ENCODE data around the gene PPP4R3A.
A peak's percentile ranks its signal among the peaks of the same experiment; 100 is the strongest.
"Not testable (repeated sequence)": the region's sequence is repeated elsewhere in the genome, so short reads cannot be mapped to it uniquely, and the experiment has no call there.

Gene PPP4R3A

DNA sequence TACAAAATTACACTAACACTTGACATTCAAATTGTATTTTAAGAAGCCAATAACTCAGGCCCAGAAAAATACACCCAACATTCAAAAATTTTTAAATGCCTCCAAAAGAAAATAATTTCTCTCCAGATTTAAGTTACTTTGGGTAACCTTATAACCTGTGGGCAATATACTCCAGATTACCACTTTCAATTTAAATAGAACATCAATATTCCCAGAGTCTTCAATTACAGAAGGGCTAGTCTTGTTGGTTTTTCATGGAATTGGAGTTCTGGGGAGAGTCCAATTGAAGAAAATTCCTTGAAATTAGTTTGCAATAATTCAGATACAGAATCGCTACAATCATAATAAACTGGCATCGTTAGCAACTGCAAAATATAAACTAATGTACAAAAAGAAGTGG, 2.0 kb downstream of the PPP4R3A start:
- Histone ChIP-seq H3K4me1 (ENCODE audit: control insufficient read depth in 2 of 2, insufficient read depth in 2 of 2, low read length in 2 of 2) (peaks cover 4% of the 10 kb centered on the region in 2 donors), H3K27ac (ENCODE audit: low read depth in 2 of 2, low read length in 2 of 2) (no peak overlapping the region), H3K9ac (ENCODE audit: low read depth in 1 of 2, low read length in 2 of 2) (peak overlapping the region; percentile 94 to 98), H3K9me3 (ENCODE audit: control insufficient read depth in 2 of 2, low read length in 2 of 2) (no peaks in the 10 kb centered on the region), H3K27me3 (ENCODE audit: control insufficient read depth in 2 of 2, insufficient read depth in 2 of 2, low read length in 2 of 2) (no peaks in the 10 kb centered on the region), H3K36me3 (ENCODE audit: control insufficient read depth in 2 of 2, insufficient read depth in 2 of 2, low read length in 2 of 2) (peaks cover 3 to 13% of the 10 kb centered on the region in 2 donors), H3K4me3 (ENCODE audit: low read length in 2 of 2) (peak overlapping the region; percentile 75 to 87)

DNA sequence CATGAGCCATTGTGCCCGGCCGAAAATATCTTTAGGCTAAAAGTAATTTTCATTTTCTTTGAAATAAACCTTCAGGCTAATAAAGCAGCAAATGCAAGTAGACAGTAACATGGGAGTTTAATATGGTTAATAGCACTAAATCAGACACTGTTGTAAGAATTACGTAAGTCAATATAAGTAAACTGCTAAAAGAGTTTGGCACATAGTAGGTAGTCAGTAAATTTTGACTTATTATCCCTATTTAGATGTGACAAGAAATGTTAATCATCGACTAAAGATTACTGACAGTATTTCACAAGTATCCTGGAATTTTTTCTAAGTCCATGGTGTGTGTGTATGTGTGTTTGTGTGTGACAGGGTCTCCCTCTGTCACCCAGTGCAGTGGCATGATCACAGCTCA, 3.9 kb downstream of the PPP4R3A start:
- Histone ChIP-seq H3K4me1 (ENCODE audit: control insufficient read depth in 2 of 2, insufficient read depth in 2 of 2, low read length in 2 of 2) (peaks cover 4% of the 10 kb centered on the region in 2 donors), H3K9ac (ENCODE audit: low read depth in 1 of 2, low read length in 2 of 2) (no peak overlapping the region), H3K4me3 (ENCODE audit: low read length in 2 of 2) (no peak overlapping the region), H3K27ac (ENCODE audit: low read depth in 2 of 2, low read length in 2 of 2) (no peak overlapping the region), H3K27me3 (ENCODE audit: control insufficient read depth in 2 of 2, insufficient read depth in 2 of 2, low read length in 2 of 2) (no peaks in the 10 kb centered on the region), H3K9me3 (ENCODE audit: control insufficient read depth in 2 of 2, low read length in 2 of 2) (no peaks in the 10 kb centered on the region), H3K36me3 (ENCODE audit: control insufficient read depth in 2 of 2, insufficient read depth in 2 of 2, low read length in 2 of 2) (peaks cover 7 to 21% of the 10 kb centered on the region in 2 donors)

DNA sequence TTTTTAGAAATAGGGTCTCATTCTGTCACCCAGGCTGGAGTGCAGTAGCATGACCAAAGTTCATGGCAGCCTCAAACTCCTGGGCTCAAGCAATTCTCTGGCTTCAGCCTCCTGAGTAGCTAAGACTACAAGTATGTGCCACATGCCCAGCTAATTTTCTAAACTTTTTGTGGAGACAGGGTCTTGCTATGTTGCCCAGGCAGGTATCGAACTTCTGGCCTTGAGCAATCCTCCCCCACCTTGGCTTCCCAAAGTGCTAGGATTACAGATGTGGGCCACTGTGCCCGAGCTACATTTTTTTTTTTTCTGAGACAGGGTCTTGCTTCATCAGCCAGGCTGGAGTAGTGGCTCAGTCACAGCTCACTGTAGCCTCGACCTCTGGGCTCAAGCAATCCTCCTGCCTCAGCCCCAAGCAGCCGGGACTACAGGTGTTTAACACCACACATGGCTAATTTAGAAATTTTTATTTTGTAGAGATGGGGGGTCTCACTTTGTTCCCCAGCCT, 7.1 kb downstream of the PPP4R3A start:
- Histone ChIP-seq H3K4me1 (ENCODE audit: control insufficient read depth in 2 of 2, insufficient read depth in 2 of 2, low read length in 2 of 2) (no peaks in the 10 kb centered on the region), H3K36me3 (ENCODE audit: control insufficient read depth in 2 of 2, insufficient read depth in 2 of 2, low read length in 2 of 2) (peaks cover 7 to 25% of the 10 kb centered on the region in 2 donors), H3K4me3 (ENCODE audit: low read length in 2 of 2) (no peak overlapping the region)

DNA sequence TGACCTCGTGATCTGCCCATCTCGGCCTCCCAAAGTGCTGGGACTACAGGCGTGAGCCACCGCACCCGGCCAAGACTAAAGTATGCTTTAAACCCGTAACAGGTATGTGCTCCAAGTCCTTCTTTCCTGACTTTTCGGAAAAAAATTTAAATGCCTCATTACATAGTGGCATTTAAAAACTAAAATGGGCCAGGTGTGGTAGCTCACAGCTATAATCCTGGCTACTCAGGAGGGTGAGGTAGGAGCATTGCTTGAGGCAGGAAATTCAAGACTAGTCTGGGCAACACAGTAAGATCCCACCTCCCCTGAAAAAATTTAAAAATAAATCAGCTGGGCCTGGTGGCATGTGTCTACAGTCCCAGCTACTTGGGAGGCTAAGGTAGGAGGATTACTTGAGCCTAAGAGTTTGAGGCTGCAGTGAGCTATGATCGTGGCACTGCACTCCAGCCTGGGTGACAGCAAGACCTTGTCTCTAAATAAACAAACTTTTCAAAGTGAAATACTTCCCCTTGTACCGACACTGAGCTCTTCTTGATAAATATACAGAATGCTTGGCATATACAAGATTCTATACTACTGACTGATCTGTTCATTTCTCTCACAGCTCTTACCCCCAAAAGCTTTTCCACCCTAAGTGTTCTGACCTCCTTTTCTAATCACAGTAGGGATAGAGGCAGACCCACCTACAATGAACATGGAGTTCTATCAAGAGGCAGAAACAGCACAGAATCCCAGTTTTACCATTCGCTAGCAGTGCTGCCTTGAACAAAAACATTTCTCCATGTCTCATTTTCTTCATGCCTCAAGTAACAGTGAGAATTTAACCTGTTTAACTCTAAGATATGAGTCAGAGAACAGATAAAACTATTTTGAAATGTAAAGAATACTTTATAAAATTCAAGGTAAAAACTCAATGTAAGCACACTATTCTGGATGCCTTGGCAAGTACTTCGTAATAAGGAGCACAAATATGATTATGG, 7.9 kb downstream of the PPP4R3A start:
- Histone ChIP-seq H3K9ac (ENCODE audit: low read depth in 1 of 2, low read length in 2 of 2) (no peak overlapping the region), H3K27ac (ENCODE audit: low read depth in 2 of 2, low read length in 2 of 2) (no peak overlapping the region), H3K27me3 (ENCODE audit: control insufficient read depth in 2 of 2, insufficient read depth in 2 of 2, low read length in 2 of 2) (no peaks in the 10 kb centered on the region), H3K4me1 (ENCODE audit: control insufficient read depth in 2 of 2, insufficient read depth in 2 of 2, low read length in 2 of 2) (peaks cover 0 to 4% of the 10 kb centered on the region in 2 donors), H3K4me3 (ENCODE audit: low read length in 2 of 2) (no peak overlapping the region), H3K36me3 (ENCODE audit: control insufficient read depth in 2 of 2, insufficient read depth in 2 of 2, low read length in 2 of 2) (peaks cover 7 to 25% of the 10 kb centered on the region in 2 donors), H3K9me3 (ENCODE audit: control insufficient read depth in 2 of 2, low read length in 2 of 2) (no peaks in the 10 kb centered on the region)

More for the DNA sequence above, 7.1 kb downstream of the PPP4R3A start:
- no peak overlapping the region for H3K27ac ChIP-seq (ENCODE audit: low read depth in 2 of 2, low read length in 2 of 2)
- no peaks in the 10 kb centered on the region for H3K9me3 ChIP-seq (ENCODE audit: control insufficient read depth in 2 of 2, low read length in 2 of 2)
- no peaks in the 10 kb centered on the region for H3K27me3 ChIP-seq (ENCODE audit: control insufficient read depth in 2 of 2, insufficient read depth in 2 of 2, low read length in 2 of 2)
- H3K9ac ChIP-seq (ENCODE audit: low read depth in 1 of 2, low read length in 2 of 2): no peak overlapping the region

DNA sequence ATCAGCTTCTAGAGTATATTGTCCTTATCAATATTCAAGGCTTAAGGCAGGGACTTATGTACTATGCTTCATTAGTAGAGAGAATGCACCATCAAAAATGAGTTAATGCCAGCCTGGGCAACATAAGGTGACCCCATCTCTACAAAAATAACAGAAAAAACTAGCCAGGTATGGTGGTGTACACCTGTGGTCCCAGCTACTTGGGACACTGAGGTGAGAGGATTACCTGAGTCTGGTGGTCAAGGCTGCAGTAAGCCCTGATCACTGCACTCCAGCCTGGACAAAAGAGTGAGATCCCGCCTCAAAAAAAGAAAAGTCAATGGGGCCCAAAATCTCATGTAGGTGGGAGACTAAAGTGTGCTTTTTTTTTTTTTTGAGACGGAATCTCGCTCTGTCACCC, 8.8 kb downstream of the PPP4R3A start:
- Histone ChIP-seq H3K27me3 (ENCODE audit: control insufficient read depth in 2 of 2, insufficient read depth in 2 of 2, low read length in 2 of 2) (no peaks in the 10 kb centered on the region), H3K4me3 (ENCODE audit: low read length in 2 of 2) (no peak overlapping the region), H3K9me3 (ENCODE audit: control insufficient read depth in 2 of 2, low read length in 2 of 2) (no peaks in the 10 kb centered on the region), H3K27ac (ENCODE audit: low read depth in 2 of 2, low read length in 2 of 2) (no peak overlapping the region), H3K4me1 (ENCODE audit: control insufficient read depth in 2 of 2, insufficient read depth in 2 of 2, low read length in 2 of 2) (peaks cover 6 to 12% of the 10 kb centered on the region in 2 donors), H3K36me3 (ENCODE audit: control insufficient read depth in 2 of 2, insufficient read depth in 2 of 2, low read length in 2 of 2) (peaks cover 4 to 23% of the 10 kb centered on the region in 2 donors), H3K9ac (ENCODE audit: low read depth in 1 of 2, low read length in 2 of 2) (no peak overlapping the region)

DNA sequence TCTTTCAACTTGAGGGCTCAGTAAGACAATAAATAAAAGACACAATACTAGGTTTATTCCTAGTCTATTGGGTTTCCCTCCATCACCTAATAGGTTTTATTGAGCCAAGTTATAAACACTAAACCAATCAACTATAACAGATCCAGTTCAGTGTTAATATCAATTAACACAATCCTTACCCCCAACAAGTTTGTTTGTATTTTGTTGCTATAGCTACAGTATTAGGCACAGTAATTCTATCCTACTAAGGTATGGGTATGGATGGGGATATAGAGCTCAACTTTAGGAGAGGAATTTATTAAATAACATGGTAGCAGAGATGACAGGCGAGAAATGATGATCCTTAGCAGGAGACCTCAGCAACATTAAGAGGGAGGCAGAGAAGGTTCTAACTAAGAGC, 13.3 kb downstream of the PPP4R3A start:
- Histone ChIP-seq H3K27me3 (ENCODE audit: control insufficient read depth in 2 of 2, insufficient read depth in 2 of 2, low read length in 2 of 2) (no peaks in the 10 kb centered on the region), H3K36me3 (ENCODE audit: control insufficient read depth in 2 of 2, insufficient read depth in 2 of 2, low read length in 2 of 2) (peaks cover 0 to 5% of the 10 kb centered on the region in 2 donors), H3K4me1 (ENCODE audit: control insufficient read depth in 2 of 2, insufficient read depth in 2 of 2, low read length in 2 of 2) (peaks cover 14 to 27% of the 10 kb centered on the region in 2 donors), H3K9me3 (ENCODE audit: control insufficient read depth in 2 of 2, low read length in 2 of 2) (no peaks in the 10 kb centered on the region), H3K4me3 (ENCODE audit: low read length in 2 of 2) (peak overlapping the region in 1 of 2 donors; percentile 42), H3K9ac (ENCODE audit: low read depth in 1 of 2, low read length in 2 of 2) (no peak overlapping the region), H3K27ac (ENCODE audit: low read depth in 2 of 2, low read length in 2 of 2) (no peak overlapping the region)

DNA sequence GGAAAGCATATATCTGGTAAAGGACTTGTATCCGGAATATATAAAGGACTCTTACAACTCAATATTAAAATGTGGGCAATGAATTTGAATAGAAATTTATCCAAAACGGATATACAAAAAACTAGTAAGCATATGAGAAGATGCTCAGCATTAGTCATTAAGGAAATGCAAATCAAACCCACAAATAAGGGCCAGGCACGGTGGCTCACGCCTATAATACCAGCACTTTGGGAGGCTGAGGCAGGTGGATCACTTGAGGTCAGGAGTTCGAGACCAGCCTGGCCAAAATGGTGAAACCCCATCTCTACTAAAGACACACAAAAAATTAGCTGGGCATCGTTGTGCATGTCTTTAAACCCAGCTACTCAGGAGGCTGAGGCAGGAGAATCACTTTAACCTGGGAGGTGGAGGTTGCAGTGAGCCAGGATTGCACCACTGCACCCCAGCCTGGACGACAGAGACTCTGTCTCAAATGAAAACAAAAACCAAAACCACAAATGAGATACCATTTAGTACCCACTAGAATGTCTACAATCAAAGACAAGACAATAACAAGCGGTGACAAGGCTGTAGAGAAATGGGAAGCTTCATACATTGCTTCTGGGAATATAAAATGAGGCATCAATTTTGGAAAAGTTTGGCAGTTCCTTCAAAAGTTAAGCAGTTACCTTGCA, 15.6 kb downstream of the PPP4R3A start:
- not testable (repeated sequence) for H3K36me3 ChIP-seq (ENCODE audit: control insufficient read depth in 2 of 2, insufficient read depth in 2 of 2, low read length in 2 of 2); H3K9me3 ChIP-seq (ENCODE audit: control insufficient read depth in 2 of 2, low read length in 2 of 2); H3K4me3 ChIP-seq (ENCODE audit: low read length in 2 of 2); H3K27ac ChIP-seq (ENCODE audit: low read depth in 2 of 2, low read length in 2 of 2); H3K9ac ChIP-seq (ENCODE audit: low read depth in 1 of 2, low read length in 2 of 2); H3K27me3 ChIP-seq (ENCODE audit: control insufficient read depth in 2 of 2, insufficient read depth in 2 of 2, low read length in 2 of 2)
- peaks cover 14 to 27% of the 10 kb centered on the region in 2 donors for H3K4me1 ChIP-seq (ENCODE audit: control insufficient read depth in 2 of 2, insufficient read depth in 2 of 2, low read length in 2 of 2)

DNA sequence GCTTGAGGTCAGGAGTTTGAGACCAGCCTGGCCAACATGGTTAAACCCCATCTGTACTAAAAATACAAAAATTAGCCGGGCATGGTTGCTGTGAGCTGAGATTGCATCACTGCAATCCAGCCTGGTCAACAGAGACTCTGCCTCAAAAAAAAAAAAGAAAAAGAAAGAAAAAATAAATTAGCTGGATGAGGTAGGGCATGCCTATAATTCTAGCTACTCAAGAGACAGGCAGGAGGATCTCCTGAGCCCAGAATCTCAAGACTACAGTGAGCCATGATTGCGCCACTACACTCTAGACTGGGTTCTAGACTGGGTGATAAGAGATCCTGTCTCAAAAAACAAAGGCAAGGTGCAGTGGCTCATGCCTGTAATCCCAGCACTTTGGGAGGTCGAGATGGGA, 16.9 kb downstream of the PPP4R3A start:
- Histone ChIP-seq H3K9me3 (ENCODE audit: control insufficient read depth in 2 of 2, low read length in 2 of 2) (no peaks in the 10 kb centered on the region), H3K27me3 (ENCODE audit: control insufficient read depth in 2 of 2, insufficient read depth in 2 of 2, low read length in 2 of 2) (no peaks in the 10 kb centered on the region), H3K27ac (ENCODE audit: low read depth in 2 of 2, low read length in 2 of 2) (no peak overlapping the region), H3K4me3 (ENCODE audit: low read length in 2 of 2) (no peak overlapping the region), H3K9ac (ENCODE audit: low read depth in 1 of 2, low read length in 2 of 2) (no peak overlapping the region), H3K4me1 (ENCODE audit: control insufficient read depth in 2 of 2, insufficient read depth in 2 of 2, low read length in 2 of 2) (peaks cover 14 to 27% of the 10 kb centered on the region in 2 donors), H3K36me3 (ENCODE audit: control insufficient read depth in 2 of 2, insufficient read depth in 2 of 2, low read length in 2 of 2) (peaks cover 13 to 14% of the 10 kb centered on the region in 2 donors)

DNA sequence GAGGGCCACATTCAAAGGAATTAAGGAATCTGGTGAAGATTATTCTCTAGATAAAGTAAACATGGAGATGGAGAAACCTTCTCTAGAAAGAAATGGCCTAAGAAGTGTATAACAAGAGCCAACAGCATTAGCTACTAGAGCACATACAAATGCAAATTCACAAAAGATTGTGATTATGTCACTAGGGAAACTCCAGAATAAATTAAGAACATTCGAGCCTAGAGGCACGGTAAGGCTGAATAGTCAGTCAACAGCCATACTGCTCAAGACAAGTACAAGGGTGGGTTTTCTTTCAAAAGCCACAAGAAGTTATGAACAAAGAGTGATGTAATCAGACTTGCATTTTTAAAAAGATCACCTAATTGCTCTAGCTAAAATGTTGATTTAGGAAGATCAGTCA, 25.4 kb downstream of the PPP4R3A start:
- Histone ChIP-seq H3K36me3 (ENCODE audit: control insufficient read depth in 2 of 2, insufficient read depth in 2 of 2, low read length in 2 of 2) (peaks cover 57 to 63% of the 10 kb centered on the region in 2 donors), H3K27ac (ENCODE audit: low read depth in 2 of 2, low read length in 2 of 2) (no peak overlapping the region), H3K27me3 (ENCODE audit: control insufficient read depth in 2 of 2, insufficient read depth in 2 of 2, low read length in 2 of 2) (no peaks in the 10 kb centered on the region), H3K4me3 (ENCODE audit: low read length in 2 of 2) (no peak overlapping the region), H3K9ac (ENCODE audit: low read depth in 1 of 2, low read length in 2 of 2) (no peak overlapping the region), H3K4me1 (ENCODE audit: control insufficient read depth in 2 of 2, insufficient read depth in 2 of 2, low read length in 2 of 2) (peaks cover 0 to 3% of the 10 kb centered on the region in 2 donors), H3K9me3 (ENCODE audit: control insufficient read depth in 2 of 2, low read length in 2 of 2) (no peaks in the 10 kb centered on the region)

DNA sequence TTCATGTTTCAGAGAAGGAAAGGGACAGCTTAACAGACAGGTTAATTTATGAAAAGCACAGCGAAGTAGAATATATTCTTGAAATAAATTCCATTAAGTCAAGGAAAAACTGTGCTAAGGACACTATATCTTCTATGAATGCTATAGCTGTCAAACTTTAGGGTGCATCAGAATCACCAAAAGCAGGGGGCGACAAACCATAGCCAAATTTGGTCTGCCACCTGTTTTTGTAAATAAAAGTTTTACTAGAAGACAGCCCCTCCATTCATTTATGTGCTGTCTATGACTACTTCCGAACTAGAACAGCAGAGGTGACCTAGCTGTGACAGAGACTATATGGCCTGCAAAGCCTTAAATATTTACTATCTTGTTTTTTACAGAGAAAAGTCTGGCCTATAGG, 25.9 kb downstream of the PPP4R3A start:
- Histone ChIP-seq H3K36me3 (ENCODE audit: control insufficient read depth in 2 of 2, insufficient read depth in 2 of 2, low read length in 2 of 2) (peaks cover 54 to 60% of the 10 kb centered on the region in 2 donors), H3K9ac (ENCODE audit: low read depth in 1 of 2, low read length in 2 of 2) (no peak overlapping the region), H3K4me1 (ENCODE audit: control insufficient read depth in 2 of 2, insufficient read depth in 2 of 2, low read length in 2 of 2) (peaks cover 0 to 3% of the 10 kb centered on the region in 2 donors), H3K9me3 (ENCODE audit: control insufficient read depth in 2 of 2, low read length in 2 of 2) (no peaks in the 10 kb centered on the region), H3K27me3 (ENCODE audit: control insufficient read depth in 2 of 2, insufficient read depth in 2 of 2, low read length in 2 of 2) (no peaks in the 10 kb centered on the region), H3K4me3 (ENCODE audit: low read length in 2 of 2) (no peak overlapping the region), H3K27ac (ENCODE audit: low read depth in 2 of 2, low read length in 2 of 2) (no peak overlapping the region)
